LNCAP (cell line): ENCODE measurements around the gene ITPK1.

Source experiments
- CTCF ChIP-seq: fragments of 450-650 bp; IDR thresholded peaks from 2 replicates; pipeline ENCODE4 v1.5.1; 2017; ENCODE audit warnings: mild to moderate bottlenecking

Gene ITPK1

GRCh38 chr14:93005838-93006237 lies 109.9 kb downstream of the ITPK1 start:
- no peak for TF ChIP-seq CTCF

- no peak for TF ChIP-seq CTCF
Observed at GRCh38 chr14:93005135-93005813, 110.5 kb downstream of the ITPK1 start.

- TF ChIP-seq CTCF, result no peak
Observed at GRCh38 chr14:93004699-93005082, 111.0 kb downstream of the ITPK1 start.

GRCh38 chr14:93003945-93004698 lies 111.6 kb downstream of the ITPK1 start:
- TF ChIP-seq CTCF, result no peak

GRCh38 chr14:93002851-93003298 lies 112.8 kb downstream of the ITPK1 start:
- TF ChIP-seq CTCF, result no peak

GRCh38 chr14:93002049-93002448 lies 113.7 kb downstream of the ITPK1 start:
- no peak for TF ChIP-seq CTCF

- no peak for TF ChIP-seq CTCF
Observed at GRCh38 chr14:92998946-92999345, 116.8 kb downstream of the ITPK1 start.
